ENCODE measurements around the gene PLK3. TPM values are rescaled to one million over a fixed set of nuclear protein-coding genes. Genes with fewer than 3 reads are reported as not detected.
A peak's percentile ranks its signal among the peaks of the same experiment; 100 is the strongest.
"Not testable (repeated sequence)": the region's sequence is repeated elsewhere in the genome, so short reads cannot be mapped to it uniquely, and the experiment has no call there.

Gene PLK3
- total and polyA plus RNA-seq, 3 experiments from 2014 or later, result 22.5 to 114 (median 104) TPM

DNA sequence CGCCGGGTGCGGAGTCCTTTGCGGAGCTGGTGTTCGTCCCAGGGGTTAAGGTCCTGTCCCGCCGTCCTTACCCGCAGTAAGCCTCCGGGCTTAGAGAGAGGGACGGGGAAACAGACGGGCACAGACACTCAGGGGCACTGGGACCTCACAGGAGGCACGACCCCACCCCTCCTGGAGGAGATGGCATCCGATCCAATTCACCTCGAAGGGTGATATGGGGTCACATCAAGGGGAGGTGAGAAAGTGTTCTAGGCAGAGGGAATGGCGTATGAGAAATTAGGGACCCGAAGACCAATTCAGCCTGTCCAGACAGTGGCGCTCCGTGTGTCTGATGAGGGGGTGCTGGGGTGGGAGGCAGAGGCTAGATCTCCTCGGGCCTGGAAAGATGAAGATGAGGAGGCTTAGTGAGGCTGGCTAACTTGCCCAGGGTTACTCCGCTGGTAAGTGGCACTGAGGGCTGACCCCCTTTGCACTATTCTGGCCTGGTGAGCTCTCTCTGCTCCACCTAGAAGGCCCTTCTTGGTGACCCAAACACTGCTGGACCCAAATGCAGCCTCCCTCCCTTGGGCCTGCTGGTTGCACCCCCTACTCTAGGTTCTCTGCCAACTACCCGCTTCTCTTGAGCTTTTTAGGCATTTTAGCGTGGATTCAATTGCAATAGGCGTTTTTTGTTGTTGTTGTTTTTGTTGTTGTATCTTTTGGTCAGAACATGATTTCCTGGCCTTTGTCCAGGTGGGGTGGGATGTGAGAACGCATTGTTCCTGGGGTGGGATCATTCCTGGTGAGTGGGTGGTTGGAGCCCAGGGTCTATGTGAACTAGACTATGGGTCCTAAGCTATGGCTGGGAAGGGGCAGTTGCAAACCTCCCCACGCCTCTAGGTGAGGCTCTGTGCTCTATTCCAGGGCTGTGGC lies 20.4 kb downstream of the PLK3 start:
- Mint-ChIP-seq H3K36me3 (peaks cover 0 to 5% (median 0%) of the 10 kb centered on the region in 3 donors), H3K4me1 (peaks cover 27 to 37% (median 34%) of the 10 kb centered on the region in 3 donors), H3K27me3 (no peaks in the 10 kb centered on the region), H3K27ac (peak overlapping the region; percentile 100), H3K9me3 (no peaks in the 10 kb centered on the region), H3K4me3 (peak overlapping the region; percentile 91 to 98 (median 95))
- DNase-seq, result no peak
- no peaks in the 10 kb centered on the region for H3K27me3 ChIP-seq (ENCODE audit: insufficient read depth, low read length, poor library complexity, severe bottlenecking)
- H3K9me3 ChIP-seq (ENCODE audit: low read length), result no peaks in the 10 kb centered on the region
- no peaks in the 10 kb centered on the region for H3K36me3 ChIP-seq (ENCODE audit: insufficient read depth, low read length)
- CTCF ChIA-PET, result interaction anchor here (0.8 to 11.7 kb wide), 10 partner anchors 11 to 191 kb away, joined by 3 to 112 read pairs (median 4); partner anchors contain the start of genes BTBD19, EIF2B3, HECTD3 and PLK3
- H3K4me3 ChIP-seq (ENCODE audit: low read length), result peak overlapping the region; percentile 72
- POLR2A ChIA-PET, result interaction anchor here (0.9 to 7.5 kb wide), 6 partner anchors 12 to 99 kb away, joined by 6 to 122 read pairs (median 8); partner anchors contain the start of genes BTBD19, DYNLT4, PLK3 and RNU5D-1
- H3K4me1 ChIP-seq (ENCODE audit: insufficient read depth, low read length), result peaks cover 14% of the 10 kb centered on the region
- H3K27ac ChIP-seq (ENCODE audit: low read depth, low read length), result peak overlapping the region; percentile 99

DNA sequence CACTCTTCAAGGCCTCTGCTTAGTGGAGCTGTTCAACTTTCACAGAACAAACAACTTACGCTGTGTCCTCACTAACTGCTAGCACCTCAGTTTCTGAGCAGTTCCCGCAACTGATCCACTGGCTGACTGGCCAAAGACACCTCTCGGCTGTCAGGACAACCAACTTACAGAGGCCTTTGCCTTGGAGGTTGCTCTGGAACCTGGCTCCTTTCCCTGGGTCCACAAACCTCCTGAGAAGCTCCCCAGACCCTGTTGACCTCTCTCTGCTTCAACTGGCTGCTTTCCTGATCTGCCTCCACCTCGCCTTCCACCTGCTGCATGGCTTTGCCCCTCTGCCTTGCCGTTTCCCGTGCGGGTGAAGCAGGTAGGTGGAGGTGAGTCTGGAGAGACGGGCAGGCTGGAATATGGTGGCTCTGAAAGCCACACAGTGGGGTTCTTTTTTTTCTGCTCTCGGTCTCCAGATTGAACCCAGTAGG lies 21.1 kb downstream of the PLK3 start:
- H3K4me3 ChIP-seq (ENCODE audit: low read length), result no peak overlapping the region
- no peak for DNase-seq
- no peaks in the 10 kb centered on the region for H3K27me3 Mint-ChIP-seq
- no peaks in the 10 kb centered on the region for H3K9me3 Mint-ChIP-seq
- peaks cover 27 to 37% (median 34%) of the 10 kb centered on the region in 3 donors for H3K4me1 Mint-ChIP-seq
- H3K27ac Mint-ChIP-seq, result peak overlapping the region in 7 of 8 donors; percentile 25 to 100 (median 100)
- no peaks in the 10 kb centered on the region for H3K36me3 ChIP-seq (ENCODE audit: insufficient read depth, low read length)
- peaks cover 0 to 5% (median 0%) of the 10 kb centered on the region in 3 donors for H3K36me3 Mint-ChIP-seq
- ChIA-PET CTCF (interaction anchor here (0.8 to 11.7 kb wide), 12 partner anchors 12 to 518 kb away, joined by 3 to 112 read pairs (median 4); partner anchors contain the start of genes BTBD19, EIF2B3, HECTD3 and PLK3), POLR2A (interaction anchor here (0.9 to 7.5 kb wide), 5 partner anchors 12 to 100 kb away, joined by 6 to 122 read pairs (median 7); partner anchors contain the start of genes BTBD19, DYNLT4, PLK3 and RNU5D-1)
- peak overlapping the region; percentile 99 for H3K27ac ChIP-seq (ENCODE audit: low read depth, low read length)
- H3K4me1 ChIP-seq (ENCODE audit: insufficient read depth, low read length), result peaks cover 14% of the 10 kb centered on the region
- H3K9me3 ChIP-seq (ENCODE audit: low read length), result no peaks in the 10 kb centered on the region
- H3K27me3 ChIP-seq (ENCODE audit: insufficient read depth, low read length, poor library complexity, severe bottlenecking), result no peaks in the 10 kb centered on the region
- H3K4me3 Mint-ChIP-seq, result peak overlapping the region; percentile 91 to 98 (median 95)

DNA sequence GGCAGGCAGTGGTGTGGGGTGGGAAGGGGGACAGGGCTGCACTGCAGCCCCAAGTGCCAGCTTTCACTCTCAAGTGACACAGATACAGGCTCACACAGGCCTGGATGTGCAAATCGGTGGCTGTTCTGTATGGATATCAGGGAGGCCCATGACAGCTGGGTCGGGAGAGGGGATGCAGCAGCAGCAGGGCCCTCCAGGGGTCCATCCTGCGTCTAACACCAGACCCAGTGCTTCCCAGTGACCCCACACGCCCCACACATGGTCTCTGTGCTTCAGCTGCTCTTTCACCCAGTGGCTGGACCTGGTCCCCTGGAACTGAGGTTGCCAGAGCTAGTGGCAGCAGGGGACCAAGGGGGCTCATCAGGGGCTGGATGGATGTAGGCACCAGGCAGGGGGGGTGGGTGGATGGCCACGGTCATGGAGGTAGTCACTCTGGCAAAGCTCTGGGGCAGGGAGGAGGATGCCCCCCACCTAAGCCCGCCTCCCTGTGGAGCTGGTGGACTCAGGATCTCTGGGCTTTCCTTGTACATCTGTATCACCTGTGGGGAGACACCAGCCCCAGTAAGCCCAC lies 22.0 kb downstream of the PLK3 start:
- Histone ChIP-seq H3K36me3 (ENCODE audit: insufficient read depth, low read length) (no peaks in the 10 kb centered on the region), H3K4me3 (ENCODE audit: low read length) (no peak overlapping the region), H3K9me3 (ENCODE audit: low read length) (no peaks in the 10 kb centered on the region), H3K27ac (ENCODE audit: low read depth, low read length) (no peak overlapping the region), H3K27me3 (ENCODE audit: insufficient read depth, low read length, poor library complexity, severe bottlenecking) (no peaks in the 10 kb centered on the region), H3K4me1 (ENCODE audit: insufficient read depth, low read length) (peaks cover 14% of the 10 kb centered on the region)
- CTCF ChIA-PET, result interaction anchor here (0.8 to 11.7 kb wide), 11 partner anchors 9 to 517 kb away, joined by 3 to 112 read pairs (median 3); partner anchors contain the start of genes BTBD19, HECTD3, PLK3 and RNU5D-1
- peak overlapping the region in 2 of 8 donors; percentile 33 to 64 for H3K27ac Mint-ChIP-seq
- peaks cover 27 to 36% (median 34%) of the 10 kb centered on the region in 3 donors for H3K4me1 Mint-ChIP-seq
- POLR2A ChIA-PET, result interaction anchor here (0.6 to 7.5 kb wide), 4 partner anchors 13 to 479 kb away, joined by 4 to 122 read pairs (median 63); partner anchors contain the start of genes BTBD19, DYNLT4, PLK3 and RNU5D-1
- no peak overlapping the region for H3K4me3 Mint-ChIP-seq
- H3K36me3 Mint-ChIP-seq, result peaks cover 0 to 5% (median 0%) of the 10 kb centered on the region in 3 donors
- no peaks in the 10 kb centered on the region for H3K9me3 Mint-ChIP-seq
- no peak for DNase-seq
- no peaks in the 10 kb centered on the region for H3K27me3 Mint-ChIP-seq

DNA sequence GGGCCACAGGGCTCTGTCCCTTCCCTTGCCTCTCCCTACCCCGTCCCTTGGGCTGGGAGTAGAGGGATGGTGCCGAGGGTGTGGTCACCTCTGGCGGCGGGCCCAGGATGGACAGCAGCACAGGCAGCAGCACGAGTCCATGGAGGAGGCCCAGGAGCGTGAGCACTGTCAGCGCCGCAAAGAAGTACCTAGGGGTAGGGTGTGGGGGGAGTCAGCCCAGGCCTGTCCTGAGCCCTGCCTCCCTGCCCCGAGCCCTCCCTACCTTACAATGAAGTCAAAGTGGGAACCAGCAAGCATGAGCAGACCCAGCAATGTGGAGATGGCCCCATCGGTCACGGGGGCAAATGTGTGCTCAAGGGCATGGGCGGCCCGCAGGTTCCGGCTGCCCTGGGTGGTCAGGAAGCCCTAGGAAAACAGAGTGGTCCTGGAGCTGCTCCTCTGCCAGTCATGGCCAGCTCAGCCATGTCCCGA lies 22.8 kb downstream of the PLK3 start:
- no peaks in the 10 kb centered on the region for H3K36me3 ChIP-seq (ENCODE audit: insufficient read depth, low read length)
- no peak overlapping the region for H3K4me3 ChIP-seq (ENCODE audit: low read length)
- H3K4me1 ChIP-seq (ENCODE audit: insufficient read depth, low read length), result peaks cover 14% of the 10 kb centered on the region
- Mint-ChIP-seq H3K36me3 (peaks cover 0 to 5% (median 0%) of the 10 kb centered on the region in 3 donors), H3K4me1 (peaks cover 22 to 29% (median 28%) of the 10 kb centered on the region in 3 donors), H3K27ac (no peak overlapping the region), H3K27me3 (no peaks in the 10 kb centered on the region), H3K4me3 (peak overlapping the region in 1 of 7 donors; percentile 44), H3K9me3 (no peaks in the 10 kb centered on the region)
- ChIA-PET CTCF (interaction anchor here (0.8 to 11.7 kb wide), 4 partner anchors 21 to 47 kb away, joined by 3 to 112 read pairs (median 4); partner anchors contain the start of gene PLK3), POLR2A (interaction anchor here (1.0 to 7.5 kb wide), 4 partner anchors 9 to 92 kb away, joined by 3 to 122 read pairs (median 62); partner anchors contain the start of genes BTBD19, DYNLT4, PLK3 and RNU5D-1)
- no peaks in the 10 kb centered on the region for H3K27me3 ChIP-seq (ENCODE audit: insufficient read depth, low read length, poor library complexity, severe bottlenecking)
- DNase-seq, result no peak
- H3K27ac ChIP-seq (ENCODE audit: low read depth, low read length), result no peak overlapping the region
- no peaks in the 10 kb centered on the region for H3K9me3 ChIP-seq (ENCODE audit: low read length)

DNA sequence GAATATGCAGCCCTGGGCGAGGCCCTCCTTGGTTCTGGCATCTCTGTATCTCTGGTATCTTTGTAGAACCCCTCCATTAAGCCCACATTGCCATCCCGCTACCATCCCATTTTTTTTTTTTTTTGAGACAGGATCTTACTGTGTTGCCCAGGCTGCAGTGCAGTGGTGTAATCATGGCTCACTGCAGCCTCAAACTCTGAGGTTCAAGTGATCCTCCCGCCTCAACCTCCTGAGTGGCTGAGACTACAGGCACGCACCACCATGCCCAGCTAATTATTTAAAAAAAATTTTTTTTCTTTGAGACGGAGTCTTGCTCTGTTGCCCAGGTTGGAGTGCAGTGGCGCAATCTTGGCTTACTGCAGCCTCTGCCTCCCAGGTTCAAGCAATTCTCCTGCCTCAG lies 24.2 kb downstream of the PLK3 start:
- POLR2A ChIA-PET; H3K27me3 ChIP-seq (ENCODE audit: insufficient read depth, low read length, poor library complexity, severe bottlenecking); H3K36me3 Mint-ChIP-seq; H3K4me3 ChIP-seq (ENCODE audit: low read length); H3K27ac ChIP-seq (ENCODE audit: low read depth, low read length); H3K4me1 ChIP-seq (ENCODE audit: insufficient read depth, low read length); CTCF ChIA-PET; H3K36me3 ChIP-seq (ENCODE audit: insufficient read depth, low read length); H3K27me3 Mint-ChIP-seq; H3K9me3 Mint-ChIP-seq; H3K9me3 ChIP-seq (ENCODE audit: low read length); DNase-seq: not testable (repeated sequence)
- H3K4me1 Mint-ChIP-seq, result peaks cover 14 to 22% (median 20%) of the 10 kb centered on the region in 3 donors
- H3K4me3 Mint-ChIP-seq, result peak overlapping the region in 1 of 7 donors; percentile 24
- peak overlapping the region in 1 of 8 donors; percentile 60 for H3K27ac Mint-ChIP-seq

DNA sequence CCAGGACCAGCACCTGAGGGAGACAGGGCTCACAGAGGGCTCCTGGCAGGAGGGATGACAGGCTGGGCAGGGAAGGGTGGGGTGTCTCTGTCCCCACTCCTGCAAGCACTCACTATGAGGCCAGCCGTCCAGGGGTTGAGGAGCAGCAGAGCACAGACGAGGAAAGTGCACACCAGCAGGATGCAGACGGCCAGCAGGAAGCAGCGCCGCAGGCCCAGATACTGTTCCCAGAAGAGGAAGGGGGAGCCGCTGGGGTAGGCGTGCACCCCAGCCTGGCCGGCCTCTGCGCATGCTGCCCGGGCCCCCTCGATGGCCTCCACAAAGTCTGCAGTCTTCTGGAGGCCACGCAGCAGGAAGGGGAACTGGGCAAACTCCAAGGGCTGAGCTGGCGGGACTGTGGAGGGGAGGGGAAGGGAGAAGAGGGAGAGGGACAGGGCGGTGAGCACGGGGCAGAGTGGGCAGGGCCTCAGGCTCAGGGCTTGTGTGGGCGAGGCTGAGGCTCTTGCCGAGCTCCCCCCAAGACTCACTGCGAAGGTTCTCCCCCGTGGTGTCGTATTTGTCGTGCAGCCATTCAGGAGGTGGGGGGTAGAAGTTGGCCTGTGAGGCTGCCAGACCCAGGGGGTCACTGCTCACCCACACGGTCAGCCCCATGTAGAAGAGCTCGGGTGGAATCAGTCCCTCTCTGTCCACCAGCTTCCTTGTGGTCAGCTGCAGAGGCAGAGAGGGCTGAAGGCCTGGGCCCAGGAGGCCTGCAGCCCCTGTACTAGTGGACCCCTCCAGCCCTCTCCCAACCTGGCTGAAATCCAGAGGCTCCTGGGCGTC lies 26.4 kb downstream of the PLK3 start:
- H3K4me1 Mint-ChIP-seq, result peaks cover 0 to 2% (median 0%) of the 10 kb centered on the region in 3 donors
- peak overlapping the region in 1 of 8 donors; percentile 47 for H3K27ac Mint-ChIP-seq
- H3K27me3 ChIP-seq (ENCODE audit: insufficient read depth, low read length, poor library complexity, severe bottlenecking), result no peaks in the 10 kb centered on the region
- no peaks in the 10 kb centered on the region for H3K36me3 ChIP-seq (ENCODE audit: insufficient read depth, low read length)
- POLR2A ChIA-PET, result interaction anchor here (0.8 kb wide), 1 partner anchor 27 kb away, joined by 4 read pairs; the partner anchor contains the start of gene PLK3
- no peak overlapping the region for H3K4me3 ChIP-seq (ENCODE audit: low read length)
- no peaks in the 10 kb centered on the region for H3K4me1 ChIP-seq (ENCODE audit: insufficient read depth, low read length)
- H3K9me3 ChIP-seq (ENCODE audit: low read length), result no peaks in the 10 kb centered on the region
- H3K9me3 Mint-ChIP-seq, result no peaks in the 10 kb centered on the region
- no peaks in the 10 kb centered on the region for H3K36me3 Mint-ChIP-seq
- no peak overlapping the region for H3K27ac ChIP-seq (ENCODE audit: low read depth, low read length)
- no peaks in the 10 kb centered on the region for H3K27me3 Mint-ChIP-seq
- no peak overlapping the region for H3K4me3 Mint-ChIP-seq
- CTCF ChIA-PET, result interaction anchor here (0.9 to 2.5 kb wide), 2 partner anchors 26 to 32 kb away, joined by 3 to 8 read pairs; partner anchors contain the start of gene PLK3
- no peak for DNase-seq

All from CD8-positive, alpha-beta memory T cell (primary cell).